Right lobe of liver (tissue), 6 donors: ENCODE data around the gene AKAP10. TPM values are rescaled to one million over a fixed set of nuclear protein-coding genes. Genes with fewer than 3 reads are reported as not detected.
A peak's percentile ranks its signal among the peaks of the same experiment; 100 is the strongest.

Experiments used
- ATAC-seq, 4 donors: fragments of 200-7000 bp; cut with Tn5 transposase; one replicate each; pipeline ENCODE4 v1.9.1; 2020; ENCODE audit warnings: mild to moderate bottlenecking in 4 of 4, moderate library complexity in 4 of 4
- DNase-seq, 3 donors: peaks; one replicate each; pipeline ENCODE4 v3.0.0-alpha.2; 2020
- H3K27ac ChIP-seq, 3 donors: fragments of 200-600 bp; one replicate each; pipeline ENCODE4 v1.8.0; 2022
- H3K27me3 ChIP-seq, 2 donors: fragments of 200-600 bp; one replicate each; pipeline ENCODE4 v1.8.0; 2022
- H3K36me3 ChIP-seq, 4 donors: fragments of 200-600 bp; sonication (generic) in 1 of 4; one replicate each; pipeline versions ENCODE4 v1.5.1 to v1.8.0; 2017 to 2022; ENCODE audit warnings: control low read depth in 1 of 4
- H3K4me1 ChIP-seq, 4 donors: fragments of 200-600 bp; sonication (generic) in 1 of 4; one replicate each; pipeline versions ENCODE4 v1.5.1 to v1.8.0; 2017 to 2022; ENCODE audit warnings: control low read depth in 1 of 4
- H3K4me3 ChIP-seq, 3 donors: fragments of 200-600 bp; one replicate each; pipeline ENCODE4 v1.8.0; 2022
- H3K9me3 ChIP-seq, 4 donors: fragments of 200-600 bp; sonication (generic) in 1 of 4; one replicate each; pipeline versions ENCODE4 v1.5.1 to v1.8.0; 2017 to 2022; ENCODE audit warnings: control low read depth in 1 of 4
- POLR2A ChIP-seq: fragments of 450-650 bp; IDR thresholded peaks from one replicate; pipeline ENCODE4 v1.6.1; 2017; ENCODE audit warnings: antibody characterized with exemption, mild to moderate bottlenecking
- WGBS: methylation state at CpG from one replicate; pipeline ENCODE4 v1.1.6; 2018; ENCODE audit warnings: low coverage, low lambda C conversion rate; ENCODE audit not compliant: insufficient coverage; ENCODE audit errors: missing lambda C conversion rate; 5-methylcytosine and 5-hydroxymethylcytosine counted together
- intact Hi-C, 2 donors: fragments of 100-400 bp; cut with DNase I; formaldehyde crosslinking; loops; one replicate each; pipeline versions ENCODE4 v1.11.2 to v1.14.1; 2022
- total RNA-seq, 6 experiments: library from RNA; depleted of rRNA in 2 of 6; stranded (reverse); fragments of >200 nt in 2 of 6; fragmentation: NEBNext Ultra II Directional in 3 of 6; extraction: Animal tissue kit (Norgen Biotek cat#: 25700) in 3 of 6; gene quantifications; one replicate each; pipeline versions ENCODE4 v1.1.0 to v1.2.4, GENCODE V29; 2016 to 2023
- TF ChIP-seq, protein P1 (sequence below), 4 donors: fragments of 200-600 bp in 3 of 4; fragments of 450-650 bp in 1 of 4; IDR thresholded peaks; one replicate each; pipeline versions ENCODE4 v1.5.1 to v1.8.0; 2016 to 2022; ENCODE audit warnings: antibody characterized with exemption in 4 of 4, mild to moderate bottlenecking in 2 of 4
- donor health status: DM: no; HTN: yes; CAD: no.
- donor health status: DM: no; HTN: no; CAD: no.
- donor health status: DM: no; HTN: no; CAD: no.
- donor health status: DM: no; HTN: yes; CAD: no.
- donor health status: DM: no; HTN: yes; CAD: no.

Gene AKAP10
- total RNA-seq, 6 experiments from 2014 or later: 8.6 to 13.1 (median 10.6) TPM

GRCh38 chr17:20010936-20011335, 33.3 kb upstream of the AKAP10 start:
- Histone ChIP-seq H3K9me3 (no peaks in the 10 kb centered on the region), H3K27me3 (peaks cover 0 to 11% of the 10 kb centered on the region in 2 donors), H3K4me3 (no peak overlapping the region), H3K36me3 (no peaks in the 10 kb centered on the region), H3K27ac (no peak overlapping the region), H3K4me1 (peaks cover 0 to 7% (median 0%) of the 10 kb centered on the region in 4 donors)
- 67% methylated on average over 1 of the region's 1 CpG for WGBS
- intact Hi-C loops: no loop called here
- ATAC-seq (no peak), DNase-seq (no peak)
- TF ChIP-seq, protein P1, sequence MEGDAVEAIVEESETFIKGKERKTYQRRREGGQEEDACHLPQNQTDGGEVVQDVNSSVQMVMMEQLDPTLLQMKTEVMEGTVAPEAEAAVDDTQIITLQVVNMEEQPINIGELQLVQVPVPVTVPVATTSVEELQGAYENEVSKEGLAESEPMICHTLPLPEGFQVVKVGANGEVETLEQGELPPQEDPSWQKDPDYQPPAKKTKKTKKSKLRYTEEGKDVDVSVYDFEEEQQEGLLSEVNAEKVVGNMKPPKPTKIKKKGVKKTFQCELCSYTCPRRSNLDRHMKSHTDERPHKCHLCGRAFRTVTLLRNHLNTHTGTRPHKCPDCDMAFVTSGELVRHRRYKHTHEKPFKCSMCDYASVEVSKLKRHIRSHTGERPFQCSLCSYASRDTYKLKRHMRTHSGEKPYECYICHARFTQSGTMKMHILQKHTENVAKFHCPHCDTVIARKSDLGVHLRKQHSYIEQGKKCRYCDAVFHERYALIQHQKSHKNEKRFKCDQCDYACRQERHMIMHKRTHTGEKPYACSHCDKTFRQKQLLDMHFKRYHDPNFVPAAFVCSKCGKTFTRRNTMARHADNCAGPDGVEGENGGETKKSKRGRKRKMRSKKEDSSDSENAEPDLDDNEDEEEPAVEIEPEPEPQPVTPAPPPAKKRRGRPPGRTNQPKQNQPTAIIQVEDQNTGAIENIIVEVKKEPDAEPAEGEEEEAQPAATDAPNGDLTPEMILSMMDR (IDR thresholded peaks at IDR 0.05): no peak
- no peak for TF ChIP-seq POLR2A

GRCh38 chr17:20010099-20010863, 32.7 kb upstream of the AKAP10 start:
- Histone ChIP-seq H3K4me3 (peak overlapping the region; percentile 41 to 58 (median 46)), H3K9me3 (no peaks in the 10 kb centered on the region), H3K27me3 (peaks cover 0 to 11% of the 10 kb centered on the region in 2 donors), H3K27ac (no peak overlapping the region), H3K36me3 (no peaks in the 10 kb centered on the region), H3K4me1 (peaks cover 0 to 7% (median 0%) of the 10 kb centered on the region in 4 donors)
- 18% methylated on average over 11 of the region's 11 CpGs for WGBS
- no peak for TF ChIP-seq POLR2A
- TF ChIP-seq, protein P1 (IDR thresholded peaks at IDR 0.05): peak; percentile 20 to 35 (median 31)
- DNase-seq (peak in 1 of 3 donors; percentile 31), ATAC-seq (peak; percentile 50 to 61 (median 54))
- intact Hi-C loops: no loop called here

GRCh38 chr17:20009302-20010098, 31.9 kb upstream of the AKAP10 start, which contains the start of gene SPECC1:
TSS of gene SPECC1 (plus strand) at chr17:20009359. CDS start at chr17:20096652, 87,293 bp downstream.
- intact Hi-C loops: loop anchor here (10.0 kb wide), 2 partner anchors 85 to 115 kb away; no protein-coding TSS in a partner anchor
- TF ChIP-seq, protein P1 (IDR thresholded peaks at IDR 0.05): peak; percentile 91 to 98 (median 97)
- no peak for TF ChIP-seq POLR2A
- DNase-seq: peak; percentile 72 to 81 (median 77)
- H3K4me1 ChIP-seq: peaks cover 0 to 7% (median 0%) of the 10 kb centered on the region in 4 donors
- H3K27me3 ChIP-seq: peaks cover 0 to 11% of the 10 kb centered on the region in 2 donors
- peak; percentile 21 to 99 (median 96) for ATAC-seq
- peak within 1 kb of the TSS; percentile 41 to 58 (median 46) for H3K4me3 ChIP-seq
- no peaks in the 10 kb centered on the region for H3K36me3 ChIP-seq
- H3K9me3 ChIP-seq: no peaks in the 10 kb centered on the region
- no peak within 1 kb of the TSS for H3K27ac ChIP-seq
- 0% methylated on average over 9 of the region's 96 CpGs for WGBS

GRCh38 chr17:20009052-20009301, 31.3 kb upstream of the AKAP10 start:
- no peak for DNase-seq
- intact Hi-C loops: loop anchor here (10.0 kb wide), 2 partner anchors 86 to 116 kb away; no protein-coding TSS in a partner anchor
- Histone ChIP-seq H3K27ac (no peak overlapping the region), H3K36me3 (no peaks in the 10 kb centered on the region), H3K4me1 (peaks cover 0 to 7% (median 0%) of the 10 kb centered on the region in 4 donors), H3K4me3 (peak overlapping the region; percentile 41 to 58 (median 46)), H3K9me3 (no peaks in the 10 kb centered on the region), H3K27me3 (peaks cover 0 to 11% of the 10 kb centered on the region in 2 donors)
- peak in 1 of 4 donors; percentile 98 for ATAC-seq
- TF ChIP-seq POLR2A: no peak
- TF ChIP-seq, protein P1 (IDR thresholded peaks at IDR 0.05): no peak
- WGBS: 0% methylated on average over 5 of the region's 18 CpGs
